CD14-positive monocyte (primary cell): ENCODE results near the gene H6PD. TPM values are rescaled to one million over a fixed set of nuclear protein-coding genes. Genes with fewer than 3 reads are reported as not detected.

Experiments used
- DNase-seq, 3 donors: peaks; one replicate each; pipeline ENCODE4 v3.0.0-alpha.2; 2011 to 2022
- H2AFZ ChIP-seq: 2 replicates; pipeline ENCODE4 v1.6.0; 2012; ENCODE audit warnings: mild to moderate bottlenecking, low read depth, low read length, inconsistent platforms; ENCODE audit not compliant: insufficient read depth, poor library complexity, severe bottlenecking
- H3K27ac ChIP-seq, 2 donors: 1 replicate in 1 of 2; 2 replicates in 1 of 2; pipeline ENCODE4 v1.5.1; 2012 to 2013; ENCODE audit warnings: low read length in 2 of 2, control low read depth in 1 of 2, inconsistent platforms in 1 of 2, low read depth in 1 of 2, mild to moderate bottlenecking in 1 of 2
- H3K27me3 ChIP-seq, 2 donors: one replicate each; pipeline versions ENCODE4 v1.6.0 to v1.6.1; 2011 to 2013; ENCODE audit warnings: low read length in 2 of 2; ENCODE audit not compliant: control insufficient read depth in 2 of 2, insufficient read depth in 2 of 2
- H3K36me3 ChIP-seq, 2 donors: replicated peaks in 1 of 2; 1 replicate in 1 of 2; 2 replicates in 1 of 2; pipeline versions ENCODE4 v1.5.1 to v1.6.1; 2012 to 2013; ENCODE audit warnings: low read length in 2 of 2, control low read depth in 1 of 2, inconsistent platforms in 1 of 2, mild to moderate bottlenecking in 1 of 2; ENCODE audit not compliant: insufficient read depth in 2 of 2, control insufficient read depth in 1 of 2
- H3K4me1 ChIP-seq, 2 donors: 1 replicate in 1 of 2; 2 replicates in 1 of 2; pipeline versions ENCODE4 v1.5.1 to v1.6.1; 2012 to 2013; ENCODE audit warnings: low read length in 2 of 2, control low read depth in 1 of 2, inconsistent platforms in 1 of 2, mild to moderate bottlenecking in 1 of 2, moderate library complexity in 1 of 2; ENCODE audit not compliant: insufficient read depth in 2 of 2, control insufficient read depth in 1 of 2
- H3K4me2 ChIP-seq: replicated peaks from 2 replicates; pipeline ENCODE3; 2012; ENCODE audit warnings: low read length, moderate library complexity, mild to moderate bottlenecking; ENCODE audit not compliant: poor library complexity, severe bottlenecking; ENCODE audit errors: extremely low read depth
- H3K4me3 ChIP-seq, 3 experiments: fragments of 200-600 bp in 1 of 3; sonication (generic) in 1 of 3; replicated peaks in 1 of 3; 1 replicate in 2 of 3; 2 replicates in 1 of 3; pipeline ENCODE4 v1.5.1; 2011 to 2013; ENCODE audit warnings: low read length in 3 of 3, mild to moderate bottlenecking in 3 of 3, control low read depth in 2 of 3, low read depth in 2 of 3, inconsistent platforms in 1 of 3, moderate library complexity in 1 of 3
- H3K79me2 ChIP-seq: 2 replicates; pipeline ENCODE4 v1.6.0; 2012; ENCODE audit warnings: mild to moderate bottlenecking, control low read depth, inconsistent platforms, low read length, moderate library complexity; ENCODE audit not compliant: insufficient read depth
- H3K9ac ChIP-seq: 2 replicates; pipeline ENCODE4 v1.6.0; 2017; ENCODE audit warnings: low read length, mild to moderate bottlenecking; ENCODE audit not compliant: insufficient read depth, poor library complexity, severe bottlenecking
- H3K9me3 ChIP-seq, 2 donors: replicated peaks in 1 of 2; 1 replicate in 1 of 2; 2 replicates in 1 of 2; pipeline versions ENCODE4 v1.5.1 to v1.6.1; 2012 to 2013; ENCODE audit warnings: low read length in 2 of 2, control low read depth in 1 of 2; ENCODE audit not compliant: control insufficient read depth in 1 of 2, insufficient read depth in 1 of 2
- H4K20me1 ChIP-seq: 2 replicates; pipeline ENCODE4 v1.6.0; 2012; ENCODE audit warnings: mild to moderate bottlenecking, low read length, control low read depth, moderate library complexity; ENCODE audit not compliant: insufficient read depth
- H3K27ac Mint-ChIP-seq, 7 donors: one replicate each; pipeline ENCODE4 v1.8.0; 2020; ENCODE audit warnings: mild to moderate bottlenecking in 7 of 7, mixed read lengths in 7 of 7, moderate library complexity in 6 of 7, inconsistent platforms in 2 of 7
- H3K27me3 Mint-ChIP-seq, 3 donors: one replicate each; pipeline ENCODE4 v1.8.0; 2021 to 2022; ENCODE audit warnings: low read depth in 3 of 3, mild to moderate bottlenecking in 3 of 3, mixed read lengths in 3 of 3, moderate library complexity in 3 of 3, inconsistent platforms in 1 of 3
- H3K36me3 Mint-ChIP-seq, 2 donors: one replicate each; pipeline ENCODE4 v1.8.0; 2020; ENCODE audit warnings: mixed read lengths in 2 of 2, inconsistent platforms in 1 of 2, mild to moderate bottlenecking in 1 of 2
- H3K4me1 Mint-ChIP-seq: one replicate; pipeline ENCODE4 v1.8.0; 2020; ENCODE audit warnings: mild to moderate bottlenecking, mixed read lengths
- H3K4me3 Mint-ChIP-seq, 2 donors: one replicate each; pipeline ENCODE4 v1.8.0; 2020; ENCODE audit warnings: mild to moderate bottlenecking in 2 of 2, mixed read lengths in 2 of 2, moderate library complexity in 1 of 2
- H3K9me3 Mint-ChIP-seq, 7 donors: one replicate each; pipeline ENCODE4 v1.8.0; 2020 to 2022; ENCODE audit warnings: mixed read lengths in 7 of 7, mild to moderate bottlenecking in 6 of 7, moderate library complexity in 6 of 7, inconsistent platforms in 2 of 7
- CTCF ChIP-seq: fragments of 200-600 bp; IDR thresholded peaks from one replicate; pipeline ENCODE4 v1.8.0; 2022; ENCODE audit warnings: antibody characterized with exemption, mild to moderate bottlenecking
- WGBS: methylation state at CpG from one replicate; pipeline ENCODE4 v1.1.5; 2013; ENCODE audit warnings: missing lambda C conversion rate; ENCODE audit not compliant: insufficient coverage; 5-methylcytosine and 5-hydroxymethylcytosine counted together
- intact Hi-C, 2 donors: fragments of 100-400 bp; cut with micrococcal nuclease; formaldehyde crosslinking; loops; one replicate each; pipeline versions ENCODE4 v1.15.0 to v1.15.1; 2023
- polyA plus RNA-seq, 3 donors: library from polyadenylated mRNA; depleted of rRNA in 1 of 3; unstranded in 2 of 3; stranded (reverse) in 1 of 3; fragments of 300-500 nt in 2 of 3; fragments of >200 nt in 1 of 3; fragmentation: Illumina TruSeq in 2 of 3; gene quantifications; 1 replicate in 2 of 3; 2 replicates in 1 of 3; pipeline ENCODE4 v1.2.3, GENCODE V29; 2012 to 2021

Gene H6PD
- polyA plus RNA-seq, 3 donors, result 8.6 to 15.9 (median 11.4) TPM

- H3K9me3 ChIP-seq, result no peaks in the 10 kb centered on the region
- no peak for TF ChIP-seq CTCF
- H3K4me2 ChIP-seq, result no peak overlapping the region
- H3K79me2 ChIP-seq, result no peaks in the 10 kb centered on the region
- no peaks in the 10 kb centered on the region for H4K20me1 ChIP-seq
- H3K9ac ChIP-seq, result no peak overlapping the region
- peaks cover 15 to 44% of the 10 kb centered on the region in 2 donors for H3K27me3 ChIP-seq
- no peak overlapping the region for H2AFZ ChIP-seq
- intact Hi-C loops, result no loop called here
- peaks cover 23 to 26% of the 10 kb centered on the region in 2 donors for H3K4me1 ChIP-seq
- H3K27ac ChIP-seq, result no peak overlapping the region
- H3K9me3 Mint-ChIP-seq, result peaks cover 0 to 3% (median 0%) of the 10 kb centered on the region in 7 donors
- no peak for DNase-seq
- no peak overlapping the region for H3K4me3 ChIP-seq
- H3K36me3 Mint-ChIP-seq, result no peaks in the 10 kb centered on the region
- H3K4me3 Mint-ChIP-seq, result no peak overlapping the region
- H3K27me3 Mint-ChIP-seq, result peaks cover 16 to 28% (median 19%) of the 10 kb centered on the region in 3 donors
- H3K36me3 ChIP-seq, result no peaks in the 10 kb centered on the region
- H3K27ac Mint-ChIP-seq, result no peak overlapping the region
- H3K4me1 Mint-ChIP-seq, result peaks cover 14% of the 10 kb centered on the region
- WGBS, result 80% methylated on average over 5 of the region's 6 CpGs
These were observed 62.3 kb downstream of the H6PD start for GRCh38 chr1:9296850-9297249.

GRCh38 chr1:9297831-9298230 lies 63.3 kb downstream of the H6PD start:
- no peaks in the 10 kb centered on the region for H3K36me3 Mint-ChIP-seq
- H3K4me1 Mint-ChIP-seq, result peaks cover 12% of the 10 kb centered on the region
- Histone ChIP-seq H3K9me3 (no peaks in the 10 kb centered on the region), H3K4me2 (no peak overlapping the region), H3K27me3 (peaks cover 14 to 37% of the 10 kb centered on the region in 2 donors), H2AFZ (no peak overlapping the region), H3K79me2 (no peaks in the 10 kb centered on the region), H3K36me3 (no peaks in the 10 kb centered on the region), H3K9ac (no peak overlapping the region), H3K4me3 (no peak overlapping the region), H3K4me1 (peaks cover 20% of the 10 kb centered on the region in 2 donors), H3K27ac (no peak overlapping the region), H4K20me1 (no peaks in the 10 kb centered on the region)
- TF ChIP-seq CTCF, result no peak
- H3K4me3 Mint-ChIP-seq, result no peak overlapping the region
- H3K27ac Mint-ChIP-seq, result no peak overlapping the region
- WGBS, result 92% methylated on average over 5 of the region's 9 CpGs
- H3K27me3 Mint-ChIP-seq, result peaks cover 10 to 23% (median 11%) of the 10 kb centered on the region in 3 donors
- DNase-seq, result no peak
- intact Hi-C loops, result no loop called here
- H3K9me3 Mint-ChIP-seq, result peaks cover 0 to 2% (median 0%) of the 10 kb centered on the region in 7 donors
